ENCODE data around the gene RGS9BP.
A peak's percentile ranks its signal among the peaks of the same experiment; 100 is the strongest.
"Not testable (repeated sequence)": the region's sequence is repeated elsewhere in the genome, so short reads cannot be mapped to it uniquely, and the experiment has no call there.

Gene RGS9BP

DNA sequence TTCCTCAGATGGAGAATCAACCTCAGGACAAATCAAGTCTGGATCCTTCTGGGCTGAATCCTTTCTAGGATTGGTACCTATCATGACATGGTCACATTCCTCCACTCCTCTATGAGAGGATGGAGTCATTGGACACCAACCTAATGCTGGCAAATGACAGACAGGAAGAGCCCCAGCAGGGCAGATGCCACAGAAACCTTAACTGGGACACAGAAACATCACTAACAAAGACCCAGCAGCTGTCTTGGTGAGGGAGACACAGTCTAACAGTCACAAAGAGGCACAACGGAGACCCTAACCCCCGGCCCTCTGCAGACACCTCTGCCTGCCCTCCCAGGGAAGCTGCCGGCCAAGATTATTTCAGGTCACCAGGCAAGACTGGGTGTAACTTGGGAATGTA lies 2.8 kb upstream of the RGS9BP start:
- DNase-seq = no peak

DNA sequence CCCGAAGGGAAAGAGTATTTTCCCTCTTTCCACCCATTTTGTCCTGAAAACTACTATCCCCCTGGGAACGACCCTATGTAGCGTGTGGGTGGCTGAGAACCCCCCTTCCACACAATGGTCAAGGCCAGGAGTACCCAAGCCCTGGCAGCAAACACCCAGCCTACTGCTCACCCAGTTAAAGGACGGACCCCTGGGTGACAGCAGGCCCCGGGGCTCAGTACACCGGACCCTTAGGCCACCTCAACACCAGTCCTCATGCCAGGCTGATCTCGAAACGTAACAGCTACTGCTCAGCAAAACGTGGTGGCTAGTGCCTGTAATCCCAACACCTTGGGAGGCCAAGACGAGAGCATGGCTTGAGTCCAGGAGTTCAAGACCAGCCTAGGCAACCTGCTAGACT lies 2.1 kb upstream of the RGS9BP start:
- DNase-seq = no peak

DNA sequence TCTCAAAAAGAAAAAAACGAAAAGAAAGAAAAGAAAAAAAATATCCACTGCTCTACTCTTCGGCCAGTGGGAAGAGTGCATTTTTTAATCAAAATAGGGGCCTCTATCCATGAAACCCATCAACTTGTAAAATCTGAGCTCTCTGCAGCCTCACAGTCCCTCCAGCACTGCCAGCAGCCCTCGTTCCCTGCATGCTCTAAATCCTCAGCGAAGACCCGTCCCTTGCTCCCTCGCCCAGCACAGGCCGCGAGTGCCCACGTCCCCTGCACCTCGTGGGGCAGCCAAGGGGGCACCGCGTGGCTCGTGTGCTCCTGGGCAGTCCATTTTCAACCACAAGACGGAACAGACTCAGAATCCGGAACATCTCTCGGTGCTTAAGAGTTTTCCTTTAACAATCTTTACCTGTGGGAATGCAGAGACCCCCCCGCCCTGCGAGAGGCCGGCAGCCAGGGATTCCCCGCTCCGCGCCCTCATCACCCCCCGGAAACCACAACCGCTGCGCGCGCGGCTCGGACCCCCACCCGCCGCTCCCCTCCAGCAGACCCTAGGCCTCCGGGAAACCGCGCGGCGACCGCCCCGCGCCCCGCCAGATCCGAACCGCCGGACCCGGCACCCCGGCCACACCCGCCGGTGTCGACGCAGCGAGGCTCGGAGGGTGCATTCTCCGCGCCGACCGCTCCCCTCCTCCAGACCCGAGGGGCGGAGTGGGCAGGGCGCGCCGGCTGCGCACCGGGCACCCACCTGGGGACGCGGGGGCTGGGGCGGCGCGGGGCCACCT lies 1.3 kb upstream of the RGS9BP start:
- no peak for DNase-seq

DNA sequence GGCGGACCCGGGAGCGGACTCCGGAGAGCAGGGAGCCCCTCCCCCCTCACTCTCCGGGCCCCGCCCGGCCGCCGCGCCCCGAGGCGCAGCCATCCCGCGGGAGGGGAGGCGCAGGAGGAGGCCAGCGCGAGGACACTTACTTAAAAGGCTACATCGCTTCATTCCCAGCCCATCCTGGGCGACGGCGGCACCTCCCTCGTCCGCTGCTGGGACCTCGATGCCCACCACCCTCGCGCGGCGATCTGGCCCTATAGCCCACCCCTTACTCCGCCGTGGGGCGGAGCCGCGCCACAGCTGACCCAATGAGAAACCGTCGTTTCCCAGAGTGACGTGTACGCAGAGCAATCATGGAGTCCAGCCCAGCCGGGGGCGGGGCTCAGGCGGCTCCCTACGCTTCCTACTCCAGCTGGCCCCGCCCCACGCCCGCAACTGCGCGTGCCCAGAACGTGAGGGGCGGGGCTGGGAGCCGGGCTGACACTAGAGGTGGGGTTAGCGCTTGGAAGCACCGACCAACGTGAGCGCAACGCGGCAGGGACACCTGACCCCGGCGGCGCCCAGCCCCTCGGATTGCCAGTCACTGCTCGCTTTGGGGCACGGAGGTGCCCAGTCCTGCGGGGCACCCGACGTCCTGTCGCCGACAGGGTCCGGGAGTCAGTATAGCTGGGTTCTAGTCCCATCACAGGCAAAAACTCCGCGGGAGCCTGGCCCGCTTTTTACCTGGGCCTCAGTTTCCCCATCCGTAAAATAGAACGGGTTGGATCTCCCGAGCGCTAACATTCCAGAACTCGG lies 523 bp upstream of the RGS9BP start, which contains the start of gene ANKRD27:
Gene ANKRD27 (minus strand): TSS at position 250 of the 789 bp plus-strand sequence. CDS start 16,165 bp downstream, outside the sequence.
- DNase-seq = peak; percentile 97

DNA sequence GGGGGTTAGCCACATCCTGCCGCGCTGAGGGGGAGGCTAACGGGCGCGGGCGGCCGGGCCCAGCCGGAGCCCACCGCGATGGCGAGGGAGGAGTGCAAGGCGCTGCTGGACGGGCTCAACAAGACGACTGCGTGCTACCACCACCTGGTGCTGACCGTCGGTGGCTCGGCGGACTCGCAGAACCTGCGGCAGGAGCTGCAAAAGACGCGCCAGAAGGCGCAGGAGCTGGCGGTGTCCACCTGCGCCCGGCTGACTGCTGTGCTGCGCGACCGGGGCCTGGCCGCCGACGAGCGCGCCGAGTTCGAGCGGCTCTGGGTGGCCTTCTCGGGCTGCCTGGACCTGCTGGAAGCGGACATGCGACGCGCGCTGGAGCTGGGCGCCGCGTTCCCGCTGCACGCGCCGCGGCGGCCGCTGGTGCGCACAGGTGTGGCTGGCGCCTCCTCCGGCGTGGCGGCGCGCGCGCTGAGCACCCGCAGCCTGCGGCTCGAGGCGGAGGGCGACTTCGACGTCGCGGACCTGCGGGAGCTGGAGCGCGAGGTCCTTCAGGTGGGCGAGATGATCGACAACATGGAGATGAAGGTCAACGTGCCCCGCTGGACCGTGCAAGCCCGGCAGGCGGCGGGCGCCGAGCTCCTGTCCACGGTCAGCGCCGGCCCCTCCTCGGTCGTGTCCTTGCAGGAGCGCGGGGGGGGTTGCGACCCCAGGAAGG lies 692 bp downstream of the RGS9BP start:
- DNase-seq = no peak

DNA sequence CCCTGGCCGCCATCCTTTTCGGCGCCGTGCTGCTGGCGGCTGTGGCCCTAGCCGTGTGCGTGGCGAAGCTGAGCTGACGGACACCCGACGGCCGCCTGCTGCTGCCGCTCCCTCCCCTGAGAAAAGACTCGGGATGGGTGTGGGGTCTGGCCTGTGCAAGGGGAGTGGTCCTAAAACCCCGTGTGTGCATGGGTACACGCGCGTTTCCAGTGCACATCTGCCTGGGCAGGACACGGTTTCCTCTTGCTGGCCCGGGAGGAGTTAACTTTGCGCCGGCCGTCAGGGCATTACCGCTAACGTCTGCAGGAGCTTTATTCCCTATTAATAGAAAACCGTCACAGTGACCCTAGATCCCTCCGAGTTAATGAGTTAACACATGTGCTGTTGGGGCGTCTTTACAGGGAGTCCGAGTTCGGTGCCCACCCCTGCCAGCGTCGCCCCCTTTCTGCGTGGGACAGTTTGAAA lies 1.3 kb downstream of the RGS9BP start:
- no peak for DNase-seq

DNA sequence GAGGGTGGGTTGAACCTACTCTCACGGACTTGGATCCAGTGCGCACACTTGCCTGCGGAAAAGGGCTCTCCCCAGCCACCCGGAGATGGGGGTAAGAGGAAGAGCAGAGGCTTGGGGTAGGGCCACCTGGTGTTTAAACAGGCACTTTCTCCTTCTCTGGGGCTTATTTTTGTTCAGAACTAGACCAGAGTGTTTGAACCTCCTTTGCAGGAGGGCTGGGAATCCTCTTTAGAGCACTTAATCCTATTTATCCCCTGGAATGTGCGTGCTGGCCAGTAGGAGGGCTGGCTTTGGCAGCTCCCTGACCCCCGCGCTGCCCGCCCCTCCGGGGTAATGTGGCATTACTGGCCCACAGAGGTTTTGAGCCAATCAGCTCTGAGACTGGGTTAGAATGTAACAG lies 2.0 kb downstream of the RGS9BP start:
- no peak for DNase-seq

DNA sequence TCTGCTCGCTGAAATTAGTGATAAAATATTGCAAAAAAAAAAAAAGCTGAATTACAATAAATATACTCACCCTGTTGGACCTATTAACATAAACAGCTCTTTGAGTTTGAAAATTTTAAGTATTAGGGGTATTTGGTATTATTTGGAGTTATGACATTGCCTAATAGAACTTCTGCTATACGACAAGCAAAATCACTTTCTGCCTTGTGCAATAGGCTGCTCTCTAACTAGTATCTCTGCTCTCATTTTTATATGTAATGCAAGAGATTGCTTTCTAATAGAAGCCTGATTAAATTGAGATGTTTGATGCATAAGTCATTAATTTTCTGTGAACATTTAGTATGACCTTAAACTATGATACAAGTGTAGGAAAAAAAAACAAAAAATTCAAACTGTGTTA lies 5.3 kb downstream of the RGS9BP start:
- DNase-seq = no peak

DNA sequence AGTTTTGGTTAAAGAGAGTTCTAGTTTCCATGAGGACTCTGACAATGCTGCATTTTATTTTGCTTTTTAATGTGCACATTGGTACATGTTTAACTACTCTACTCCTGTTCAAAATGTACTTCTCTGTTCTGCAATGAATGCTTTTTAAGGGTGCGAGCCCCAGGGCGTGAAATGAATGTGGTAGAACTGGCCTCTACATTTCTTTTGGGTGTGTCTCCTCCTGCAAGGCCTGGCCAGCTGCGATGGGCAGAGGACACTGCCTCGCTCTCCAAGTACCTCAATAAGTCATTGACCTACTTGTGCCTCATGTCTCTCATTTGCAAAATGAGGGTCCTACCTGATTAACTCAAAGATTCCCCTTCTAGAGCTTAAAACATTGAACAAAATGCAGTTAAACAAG lies 6.7 kb downstream of the RGS9BP start:
- DNase-seq = no peak

DNA sequence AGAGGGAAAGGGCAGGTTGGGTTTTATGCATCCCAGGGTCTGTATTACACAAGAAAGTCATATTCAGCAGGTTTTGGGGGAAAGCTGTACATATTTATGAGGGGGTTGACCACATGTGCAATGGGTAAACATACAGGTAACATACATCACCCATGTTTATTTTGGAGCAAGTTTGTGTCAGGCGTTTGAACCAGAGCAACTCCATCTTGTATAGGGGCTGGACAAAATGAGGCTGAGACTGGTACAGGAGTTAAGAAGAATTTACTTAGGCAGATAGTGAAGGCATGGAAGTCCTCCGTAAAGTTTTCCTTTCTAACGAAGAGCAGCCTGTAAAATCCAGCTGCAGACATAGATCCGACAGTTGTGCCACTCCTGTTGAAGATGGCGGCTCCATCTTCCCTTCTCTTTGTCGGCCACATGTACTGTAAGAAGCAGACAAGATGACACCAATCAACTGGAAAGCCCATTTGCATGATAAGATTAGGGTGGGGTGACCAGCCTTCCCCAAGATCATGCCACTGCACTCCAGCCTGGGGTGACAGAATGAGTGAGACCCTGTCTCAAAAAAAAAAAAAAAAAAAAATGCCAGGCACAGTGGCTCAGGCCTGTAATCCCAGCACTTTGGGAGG lies 11.3 kb downstream of the RGS9BP start:
- no peak for DNase-seq

DNA sequence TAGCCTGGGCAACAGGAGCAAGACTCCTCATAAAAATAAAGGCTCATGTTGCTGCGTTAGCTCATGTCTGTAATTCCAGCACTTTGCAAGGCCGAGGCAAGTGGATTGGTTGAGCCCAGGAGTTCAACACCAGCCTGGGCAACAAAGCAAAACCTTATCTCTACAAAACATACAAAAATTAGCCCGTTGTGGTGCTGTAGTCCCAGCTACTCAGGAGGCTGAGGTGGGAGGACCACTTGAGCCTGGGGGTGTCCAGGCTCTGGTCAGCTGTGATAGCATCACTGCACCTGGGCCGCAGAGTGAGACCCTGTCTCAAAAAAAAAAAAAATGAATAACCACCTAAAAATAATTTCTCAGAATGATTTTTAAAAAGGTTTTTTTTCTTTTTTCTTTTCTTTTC lies 12.0 kb downstream of the RGS9BP start:
- no peak for DNase-seq

DNA sequence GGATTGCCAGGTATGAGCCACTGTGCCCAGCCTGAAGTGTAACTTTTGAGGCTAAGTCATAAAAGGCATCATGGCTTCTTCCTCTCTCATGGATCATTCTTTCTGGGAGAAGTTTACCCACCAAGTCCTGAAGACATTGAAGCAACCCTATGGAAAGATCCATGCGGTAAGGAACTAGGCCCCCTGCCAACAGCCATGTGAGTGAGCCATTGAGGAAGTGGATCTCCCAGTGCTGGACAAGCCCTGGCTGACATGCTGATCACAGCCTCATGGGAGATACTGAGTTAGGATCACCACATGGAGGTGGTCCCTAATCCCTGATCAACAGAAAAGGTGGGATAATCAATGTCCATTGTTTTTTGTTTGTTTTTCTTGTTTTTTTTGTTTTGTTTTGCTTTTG lies 12.7 kb downstream of the RGS9BP start:
- DNase-seq = no peak

DNA sequence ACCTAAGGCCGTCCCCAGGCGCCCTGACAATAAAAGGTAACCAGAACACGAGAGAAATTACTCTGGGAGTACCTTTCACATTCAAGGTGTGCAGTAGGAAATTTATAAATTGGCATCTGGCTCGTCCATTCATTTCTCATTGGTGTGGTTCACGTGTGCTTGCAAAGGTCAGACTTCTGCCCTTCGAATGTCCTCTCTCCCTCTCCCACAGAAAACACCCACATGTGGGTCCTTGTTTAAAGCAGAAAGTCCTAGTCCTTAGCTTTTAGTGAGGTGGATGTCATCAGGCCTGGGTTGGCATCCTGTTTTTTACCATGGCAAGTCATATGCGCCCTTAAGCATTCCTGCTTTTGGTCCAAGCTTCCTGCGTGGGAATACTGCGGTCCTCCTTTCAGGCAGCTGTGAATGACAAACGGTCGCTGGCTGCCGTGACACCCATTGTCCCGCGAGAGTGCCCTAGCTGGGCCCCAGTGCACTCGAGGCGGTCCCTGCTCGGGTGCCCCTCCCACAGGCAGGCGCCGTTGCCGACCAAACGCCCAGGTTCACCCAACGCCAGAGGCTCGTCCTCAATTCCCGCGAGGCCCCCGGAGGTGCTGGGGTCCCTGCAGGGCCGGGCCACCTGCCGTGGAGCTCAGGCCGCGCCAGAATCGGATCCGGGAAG lies 15.8 kb downstream of the RGS9BP start, which contains the start of gene NUDT19:
Gene NUDT19 (plus strand): TSS at position 531 of the 661 bp plus-strand sequence. CDS start 140 bp downstream, outside the sequence.
- peak; percentile 73 for DNase-seq

DNA sequence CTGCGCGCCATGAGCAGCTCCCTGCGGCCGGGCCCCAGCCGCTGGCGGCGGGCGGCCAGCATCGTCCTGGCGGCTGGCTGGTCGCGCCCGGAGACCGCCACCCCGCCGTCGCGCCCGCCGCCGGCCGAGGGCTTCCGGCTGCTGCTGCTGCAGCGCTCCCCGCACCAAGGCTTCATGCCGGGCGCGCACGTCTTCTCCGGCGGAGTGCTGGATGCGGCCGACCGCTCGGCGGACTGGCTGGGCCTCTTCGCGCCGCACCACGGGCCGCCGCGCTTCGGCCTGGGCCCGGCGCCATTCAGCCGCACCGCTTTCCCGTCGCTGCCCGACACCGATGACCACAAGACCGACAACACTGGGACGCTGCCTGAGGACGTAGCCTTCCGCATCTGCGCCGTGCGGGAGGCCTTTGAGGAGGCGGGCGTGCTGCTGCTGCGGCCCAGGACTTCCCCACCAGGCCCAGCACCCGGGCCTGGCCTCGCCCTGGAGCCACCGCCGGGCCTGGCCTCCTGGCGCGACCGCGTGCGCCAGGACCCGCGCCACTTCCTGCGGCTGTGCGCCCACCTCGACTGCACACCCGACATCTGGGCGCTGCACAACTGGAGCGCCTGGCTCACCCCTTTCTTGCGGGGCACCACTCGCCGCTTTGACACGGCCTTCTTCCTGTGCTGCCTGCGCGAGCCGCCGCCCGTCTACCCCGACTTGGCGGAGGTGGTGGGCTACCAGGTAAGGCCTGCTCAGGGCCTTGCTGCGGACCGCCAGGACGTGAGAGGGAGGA lies 16.5 kb downstream of the RGS9BP start:
- peak; percentile 57 for DNase-seq

DNA sequence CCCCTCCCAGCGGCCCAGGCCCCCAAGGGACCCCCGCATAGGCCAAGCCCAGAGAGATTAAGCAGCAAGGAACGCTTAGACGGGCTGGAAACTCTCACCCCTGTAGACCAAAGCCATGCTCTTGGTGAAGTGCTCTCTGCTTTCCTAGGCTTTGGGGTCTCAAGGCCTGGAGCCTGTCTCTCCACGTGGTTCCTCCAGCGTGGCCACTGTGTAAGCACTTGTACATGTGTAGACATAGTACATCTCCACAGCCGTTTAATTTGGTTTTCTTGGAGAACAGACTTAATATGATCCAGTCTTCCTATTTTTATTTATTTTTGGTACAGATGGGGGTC lies 17.0 kb downstream of the RGS9BP start:
- DNase-seq = no peak

DNA sequence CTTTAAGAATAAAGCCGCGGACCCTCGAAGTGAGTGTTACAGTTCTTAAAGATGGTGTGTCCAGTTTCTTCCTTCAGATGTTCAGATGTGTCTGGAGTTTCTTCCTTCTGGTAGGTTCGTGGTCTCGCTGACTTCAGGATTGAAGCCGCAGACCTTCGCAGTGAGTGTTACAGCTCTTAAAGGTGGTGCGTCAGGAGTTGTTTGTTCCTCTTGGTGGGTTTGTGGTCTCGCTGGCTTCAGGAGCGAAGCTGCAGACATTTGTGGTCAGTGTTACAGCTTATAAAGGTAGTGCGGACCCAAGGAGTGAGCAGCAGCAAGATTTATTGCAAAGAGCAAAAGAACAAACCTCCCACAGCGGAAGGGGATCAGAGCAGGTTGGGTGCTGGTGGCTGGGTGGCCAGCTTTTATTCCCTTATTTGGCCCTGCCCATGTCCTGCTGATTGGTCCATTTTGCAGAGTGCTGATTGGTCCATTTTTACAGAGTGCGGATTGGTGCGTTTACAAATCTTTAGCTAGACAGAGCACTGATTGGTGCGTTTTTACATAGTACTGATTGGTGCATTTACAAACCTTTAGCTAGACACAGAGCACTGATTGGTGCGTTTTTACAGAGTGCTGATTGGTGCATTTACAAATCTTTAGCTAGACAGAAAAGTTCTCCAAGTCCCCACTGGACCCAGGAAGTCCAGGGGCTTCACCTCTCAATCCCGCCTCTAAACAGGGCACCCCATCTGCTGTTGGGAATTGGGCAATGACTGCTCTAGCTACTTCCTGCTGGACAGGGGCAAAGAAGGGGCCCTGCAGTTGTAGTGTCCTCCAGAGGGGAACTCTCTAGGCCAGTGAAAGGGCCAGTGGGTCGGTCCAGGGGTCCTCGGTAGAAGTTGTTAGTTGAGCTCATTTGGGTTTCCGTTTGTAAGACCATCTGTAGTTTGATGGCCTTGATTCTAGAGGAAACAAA lies 17.8 kb downstream of the RGS9BP start:
- not testable (repeated sequence) for DNase-seq

DNA sequence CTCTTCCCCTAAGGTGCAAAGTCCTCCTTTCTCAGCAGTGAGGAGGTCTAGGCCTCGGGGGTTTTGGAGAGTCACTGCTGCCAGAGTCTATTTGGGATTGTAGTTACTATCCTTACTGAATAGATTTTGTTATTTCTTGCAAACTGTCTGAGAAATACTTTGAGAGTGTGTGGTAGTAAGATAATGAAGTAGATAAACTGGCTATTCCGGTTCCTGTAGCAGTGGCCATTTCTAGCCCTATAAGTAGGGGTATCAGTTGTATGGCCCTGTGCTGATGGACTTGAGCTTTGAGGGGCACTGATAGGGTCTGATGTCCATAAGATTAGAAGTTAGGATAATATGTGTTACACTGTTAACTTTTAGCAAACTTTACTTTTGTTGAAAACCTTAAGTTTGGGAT lies 18.7 kb downstream of the RGS9BP start:
- DNase-seq = not testable (repeated sequence)

DNA sequence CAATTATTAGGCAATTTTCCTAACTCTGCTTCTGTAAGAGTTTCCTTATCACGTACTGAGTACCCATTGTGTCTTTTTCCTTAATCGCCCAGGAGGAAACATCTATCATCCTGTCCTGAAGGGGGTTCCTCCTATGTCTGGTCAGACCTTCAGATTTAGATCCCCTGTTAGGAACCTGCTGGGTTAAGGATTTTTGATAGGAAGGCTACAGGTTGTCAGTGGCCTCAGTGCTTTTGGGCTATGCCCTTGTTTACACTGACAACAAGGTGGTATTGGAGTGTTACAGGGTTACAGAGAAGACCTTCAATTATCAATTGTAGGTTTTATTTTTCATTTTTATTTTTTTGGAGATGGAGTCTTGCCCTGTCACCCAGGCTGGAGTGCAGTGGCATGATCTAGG lies 19.2 kb downstream of the RGS9BP start:
- not testable (repeated sequence) for DNase-seq

DNA sequence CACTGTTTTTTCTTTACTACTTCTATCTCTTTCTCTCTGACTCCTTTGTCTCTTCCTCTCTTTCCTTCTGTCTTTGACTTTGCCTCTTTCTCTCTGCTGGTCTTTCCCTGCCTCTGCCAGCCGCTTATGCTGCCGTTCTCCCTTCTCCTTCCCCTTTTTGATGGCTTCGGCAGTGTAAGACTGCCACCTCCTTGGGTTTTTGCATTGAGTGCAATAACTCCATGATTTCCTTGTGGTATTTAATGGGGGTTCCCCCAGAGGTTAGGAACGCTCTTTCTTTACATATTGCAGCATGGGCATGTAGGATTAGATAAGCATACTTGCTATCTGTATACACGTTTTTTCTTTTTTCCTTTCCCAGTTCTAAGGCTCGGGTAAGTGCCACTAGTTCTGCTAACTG lies 19.9 kb downstream of the RGS9BP start:
- DNase-seq = not testable (repeated sequence)

DNA sequence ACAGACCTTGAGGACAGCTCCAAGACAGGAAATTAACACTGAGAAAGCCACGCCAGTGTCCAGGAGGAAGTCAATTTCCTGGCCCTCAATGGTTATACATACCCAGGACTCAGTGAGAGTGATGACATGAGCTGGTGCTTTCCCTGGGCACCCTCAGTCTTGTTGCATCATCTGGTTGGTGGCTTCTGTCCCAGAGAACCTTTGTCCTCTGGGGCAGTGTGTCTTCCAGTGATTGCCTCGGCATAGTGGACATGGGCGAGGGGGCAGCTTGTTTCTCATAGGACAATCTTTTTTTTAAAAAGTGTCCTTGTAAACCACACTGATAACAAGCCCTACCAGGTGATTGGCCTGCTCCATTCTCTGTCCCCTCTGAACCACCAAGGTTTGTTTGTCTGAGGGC lies 21.1 kb downstream of the RGS9BP start:
- DNase-seq = not testable (repeated sequence)

Measured in GDM1 (cell line).